Central memory CD4-positive, alpha-beta T cell (primary cell): Measurements from ENCODE around the gene CDK17.

Experiments used
- DNase-seq: peaks from one replicate; pipeline ENCODE4 v3.0.0; 2022

The CDK17 gene

GRCh38 chr12:96258104-96258961, 141.9 kb downstream of the CDK17 start:
- peak; percentile 37 for DNase-seq

GRCh38 chr12:96257550-96258103, 142.6 kb downstream of the CDK17 start:
- no peak for DNase-seq

DNA sequence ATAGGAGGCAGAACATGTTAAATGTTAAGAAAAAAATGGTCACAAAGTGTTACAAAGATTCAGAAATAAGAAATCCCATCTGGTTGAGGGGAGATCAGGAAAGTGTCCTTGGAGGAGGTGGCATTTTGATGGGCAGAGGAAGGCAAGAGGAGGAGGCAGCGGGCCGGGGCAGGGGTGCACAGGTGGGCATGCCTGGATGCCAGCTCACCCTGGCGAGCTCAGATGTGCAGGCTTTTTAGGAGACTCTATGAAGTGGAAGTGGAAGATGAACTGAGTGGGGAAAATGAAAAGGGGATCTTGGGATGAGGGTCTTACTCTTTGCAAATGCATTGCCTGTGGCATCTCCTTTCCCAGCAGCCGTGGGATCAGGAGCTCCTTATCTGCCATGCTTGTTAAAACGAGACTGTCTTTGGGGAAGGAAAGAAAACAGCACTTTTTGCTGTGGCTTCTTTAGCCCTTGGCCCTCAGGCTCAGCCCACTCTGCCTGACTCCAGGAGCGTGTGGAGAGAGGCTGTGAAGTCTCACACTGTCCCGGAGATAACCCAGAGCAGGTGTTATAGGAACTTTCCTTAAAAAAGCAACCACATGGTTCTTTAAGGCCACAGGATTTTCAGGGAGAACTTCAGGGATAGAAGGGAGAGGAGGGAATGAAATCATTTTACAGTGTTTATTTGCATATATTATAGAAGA, 143.4 kb downstream of the CDK17 start:
- no peak for DNase-seq

DNA sequence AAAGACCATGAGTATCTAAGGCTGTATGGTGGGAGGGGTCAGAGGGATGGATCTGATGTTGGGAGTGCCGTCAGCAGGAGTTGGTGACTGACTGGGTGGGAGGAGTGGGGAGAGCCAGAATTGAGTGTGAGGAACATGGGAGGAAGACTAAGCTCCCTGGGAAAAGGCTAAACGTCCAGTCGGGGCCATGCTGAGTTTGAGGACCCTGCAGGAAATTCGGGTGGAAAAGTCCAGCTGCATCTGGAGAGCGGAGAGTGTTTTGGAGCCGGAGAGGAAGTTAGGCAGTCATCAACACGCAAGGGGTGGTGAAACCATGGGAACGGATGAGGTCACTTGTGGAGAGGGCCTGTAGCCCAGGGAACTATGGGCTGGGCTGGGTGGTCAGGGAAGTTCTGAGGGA, 145.2 kb downstream of the CDK17 start:
- no peak for DNase-seq

DNA sequence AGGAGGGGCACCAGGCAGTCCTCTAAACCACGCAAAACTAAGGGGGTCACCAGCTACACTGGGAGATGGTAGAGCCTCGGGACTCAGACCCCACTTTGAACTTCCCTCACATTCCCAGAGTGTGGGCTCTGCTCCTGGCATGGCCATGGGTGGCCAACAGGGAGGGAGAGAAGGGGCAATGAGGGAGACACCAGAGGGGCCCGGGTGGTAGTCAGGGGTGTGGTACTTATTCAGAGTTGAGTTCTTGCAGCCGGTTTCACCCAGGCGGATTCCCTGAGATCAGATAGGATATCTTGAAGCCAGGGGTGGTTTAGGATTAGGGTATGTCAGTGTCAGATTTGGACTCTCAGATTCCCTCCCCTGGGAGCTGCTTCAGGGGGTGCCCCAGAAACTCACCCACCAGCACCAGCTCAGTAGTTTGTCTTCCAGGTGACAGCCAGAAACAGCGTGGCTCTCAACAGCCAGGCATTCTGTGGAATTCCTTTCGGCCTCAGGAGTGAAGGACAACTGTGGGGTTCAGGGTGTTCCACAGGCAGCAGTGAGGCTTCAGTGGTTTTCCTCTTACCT, 150.0 kb downstream of the CDK17 start:
- DNase-seq = no peak

DNA sequence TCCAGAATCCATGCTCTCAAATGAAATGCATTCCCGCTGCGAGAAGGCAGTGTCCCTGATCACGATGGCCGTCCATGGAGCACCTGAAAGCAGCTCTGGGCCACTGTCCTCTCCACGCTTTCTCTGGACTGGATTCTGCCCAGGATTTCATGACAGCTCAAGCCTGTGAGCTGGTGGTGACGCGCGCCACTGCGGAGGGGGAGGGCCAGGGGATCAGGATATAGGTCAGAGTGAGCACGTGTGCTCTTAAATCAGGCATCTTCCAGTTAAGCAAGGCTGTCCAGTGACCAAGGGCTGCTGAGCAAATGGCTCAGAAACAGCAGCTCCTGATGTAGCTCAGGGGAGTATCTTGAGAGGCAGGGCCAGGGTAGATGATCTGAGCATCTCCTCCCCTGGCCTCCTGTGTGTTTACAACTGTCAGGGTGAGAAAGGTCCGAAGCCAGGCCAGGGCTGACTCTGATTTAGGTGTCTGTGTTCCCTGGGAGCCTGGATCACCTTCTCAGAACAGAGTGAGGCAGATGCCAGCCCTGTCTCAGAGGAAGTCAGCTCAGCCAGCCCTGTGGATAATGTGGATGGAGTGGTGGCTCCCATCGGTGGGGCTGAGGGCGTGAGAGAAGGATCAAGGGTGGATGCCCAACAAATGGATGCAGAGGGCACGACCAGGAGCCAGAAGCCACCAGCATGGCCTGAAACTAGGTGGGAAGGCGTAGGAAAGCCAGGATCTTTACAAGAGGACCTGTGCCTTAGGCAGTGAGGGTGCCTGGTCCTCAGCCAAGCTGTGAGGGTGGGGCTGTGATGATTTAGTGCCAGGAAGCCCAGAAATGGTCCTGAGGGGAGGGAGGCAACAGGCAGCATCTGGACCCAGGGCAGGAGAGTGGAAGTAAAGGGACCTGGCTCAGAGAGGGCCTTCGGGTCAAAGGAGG, 150.8 kb downstream of the CDK17 start:
- DNase-seq = no peak

DNA sequence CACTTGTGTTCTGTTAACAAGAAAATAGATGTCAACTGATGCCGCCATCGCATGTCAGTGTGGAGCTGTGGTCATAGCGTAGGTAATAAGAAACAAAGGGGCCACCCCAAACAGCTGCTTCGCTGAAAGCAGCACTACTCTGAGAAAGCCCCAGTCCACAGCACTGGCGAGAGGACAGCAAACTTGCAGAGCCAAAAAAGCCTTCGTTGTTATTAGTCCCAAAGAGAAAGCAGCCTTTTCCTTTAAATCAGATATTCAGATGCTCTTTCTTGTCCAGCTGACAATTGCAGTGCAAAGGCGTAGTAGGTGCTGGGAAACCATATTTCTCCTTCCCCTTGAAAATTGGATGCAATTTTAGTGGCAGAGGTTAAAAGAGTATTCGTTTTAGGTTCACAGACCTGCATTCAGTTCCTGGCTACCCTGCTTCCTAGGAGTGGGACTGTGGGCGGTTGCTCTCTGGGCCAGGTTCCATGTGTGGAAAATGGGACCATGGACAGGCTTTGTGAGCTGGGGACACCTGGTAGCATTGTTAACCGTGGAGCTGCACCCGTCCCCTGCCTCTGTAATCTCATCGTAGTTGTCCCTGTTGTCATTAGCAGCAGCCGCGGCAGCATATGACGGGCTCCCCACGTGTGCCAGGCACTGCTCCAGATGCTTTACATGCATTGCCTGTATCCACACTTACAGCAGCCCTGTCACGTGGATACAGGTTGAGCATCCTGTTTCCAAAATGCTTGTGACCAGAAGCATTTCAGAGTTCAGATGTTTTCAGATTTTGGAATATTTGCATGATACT, 151.9 kb downstream of the CDK17 start:
- DNase-seq = no peak

- DNase-seq = no peak
These were observed 152.7 kb downstream of the CDK17 start for GRCh38 chr12:96247563-96247962.

DNA sequence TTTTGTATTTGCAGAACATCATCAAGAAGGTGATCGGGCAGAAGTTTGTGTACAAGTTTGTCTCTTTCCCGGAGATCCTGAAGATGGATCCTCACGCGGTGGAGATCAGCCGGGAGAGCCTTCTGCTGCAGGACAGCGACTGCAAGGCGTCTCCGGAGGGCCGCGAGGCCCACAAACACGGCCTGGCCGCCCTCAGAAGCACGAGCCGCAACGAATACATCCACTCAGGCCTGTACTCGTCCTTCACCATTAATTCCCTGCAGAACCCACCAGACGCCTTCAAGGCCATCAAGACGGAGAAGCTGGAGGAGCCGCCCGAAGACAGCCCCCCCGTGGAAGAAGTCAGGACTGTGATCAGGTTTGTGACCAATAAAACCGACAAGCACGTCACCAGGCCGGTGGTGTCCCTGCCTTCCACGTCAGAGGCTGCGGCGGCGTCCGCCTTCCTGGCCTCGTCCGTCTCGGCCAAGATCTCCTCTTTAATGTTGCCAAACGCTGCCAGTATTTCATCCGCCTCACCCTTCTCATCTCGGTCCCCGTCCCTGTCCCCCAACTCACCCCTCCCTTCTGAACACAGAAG, 153.2 kb downstream of the CDK17 start:
- DNase-seq = no peak

- no peak for DNase-seq
These were observed 155.4 kb downstream of the CDK17 start for GRCh38 chr12:96244826-96245225.

DNA sequence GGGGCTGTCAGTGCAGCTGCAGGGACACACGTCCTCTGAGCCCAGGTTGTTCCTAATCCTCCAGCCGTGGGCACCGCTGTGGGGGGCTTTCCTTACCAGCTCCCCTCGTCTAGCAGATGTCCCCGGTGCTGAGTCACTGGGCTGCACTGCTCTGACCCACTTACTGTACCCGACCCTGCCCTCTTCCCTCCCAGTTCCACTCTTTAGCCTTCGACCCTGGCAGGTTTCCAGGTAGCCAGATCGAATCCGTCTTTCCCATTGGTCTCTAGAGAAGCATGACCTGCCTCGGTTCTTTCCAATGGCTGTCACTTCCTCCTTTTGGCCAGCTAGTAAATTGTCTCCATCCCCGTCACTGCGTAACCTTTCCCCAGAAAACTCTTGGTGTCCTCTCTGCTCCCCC, 157.6 kb downstream of the CDK17 start:
- no peak for DNase-seq

DNA sequence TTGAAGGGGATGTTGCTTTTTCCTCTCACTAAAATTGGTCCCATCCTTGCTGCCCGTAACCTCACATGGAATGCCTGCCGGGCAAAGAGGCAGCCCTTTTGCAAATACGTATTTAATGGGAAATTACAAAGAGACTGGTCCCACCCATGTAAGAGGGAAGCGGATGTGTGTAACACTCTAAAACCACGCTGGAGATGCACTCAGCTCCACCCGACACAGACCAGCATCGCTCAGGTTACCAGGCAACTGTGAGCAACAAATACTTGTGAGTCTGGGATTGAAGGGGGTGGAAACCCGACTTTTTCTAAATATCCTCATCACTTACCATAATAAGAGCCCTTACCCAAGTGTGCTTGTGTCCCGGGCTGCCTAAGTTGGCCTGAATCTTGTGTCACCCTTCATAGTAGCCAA, 158.4 kb downstream of the CDK17 start:
- peak; percentile 95 for DNase-seq

DNA sequence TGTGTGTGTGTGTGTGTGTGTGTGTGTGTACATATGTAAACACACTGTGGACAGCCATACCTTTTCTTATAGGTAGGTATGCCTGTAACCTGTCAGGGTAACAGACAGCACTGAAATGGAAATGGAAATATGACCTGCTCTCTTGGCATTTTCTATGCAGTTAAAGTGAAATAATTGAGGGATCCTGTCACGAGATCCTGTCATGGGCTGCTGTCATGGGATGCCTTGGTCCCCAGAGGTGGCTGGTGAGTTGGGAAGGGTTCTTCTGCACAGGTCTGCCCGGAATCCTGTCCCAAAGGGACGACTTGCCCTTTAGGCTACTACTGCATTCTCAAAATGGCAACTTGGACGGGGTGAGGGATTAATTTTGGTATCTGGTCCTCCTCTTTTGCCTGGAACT, 158.8 kb downstream of the CDK17 start:
- peak; percentile 19 for DNase-seq

- DNase-seq = no peak
These were observed 159.6 kb downstream of the CDK17 start for GRCh38 chr12:96240656-96241055.

DNA sequence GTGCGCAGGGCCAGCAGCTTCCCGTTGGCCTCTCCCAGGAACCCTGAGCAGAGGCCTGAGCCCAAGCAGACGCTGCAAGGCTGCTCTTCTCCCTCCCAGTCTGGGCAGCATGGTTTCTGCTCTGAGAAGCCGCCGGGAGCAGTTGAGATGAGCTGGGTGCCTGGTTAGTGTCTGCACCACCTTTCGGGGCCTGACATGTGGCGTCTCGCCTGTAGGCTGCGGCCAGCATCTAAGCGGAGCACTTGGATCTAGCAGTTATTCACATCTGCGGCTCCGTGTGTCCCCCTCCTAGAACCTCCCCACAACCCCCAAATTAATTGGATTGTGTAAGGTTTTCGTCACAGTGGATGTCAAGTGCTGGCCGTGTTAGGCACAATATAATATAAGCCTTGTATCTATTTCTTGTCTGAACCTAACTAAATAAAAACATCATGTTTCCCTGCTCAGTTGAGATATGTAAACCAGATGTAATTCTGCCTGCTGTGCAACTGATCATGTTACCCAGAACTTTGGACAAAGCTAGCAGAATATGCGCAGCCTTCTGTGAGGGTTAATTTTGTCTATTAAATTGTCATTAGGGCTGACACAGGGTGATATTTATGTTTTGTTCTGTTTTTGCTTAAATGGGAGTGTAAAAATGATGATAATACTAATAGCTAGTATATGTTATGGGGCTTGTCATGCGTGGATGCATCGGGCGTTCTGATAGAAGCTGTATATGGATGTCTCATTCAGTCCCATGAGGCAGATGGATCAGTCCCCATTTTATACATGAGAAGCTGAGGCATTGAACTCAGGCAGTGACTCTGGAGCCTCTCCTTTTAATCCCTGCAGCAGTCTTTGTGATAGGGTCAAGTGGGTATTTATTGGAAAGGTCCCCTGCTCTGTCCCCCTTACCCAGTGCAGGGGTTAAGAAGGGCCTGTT, 160.3 kb downstream of the CDK17 start:
- DNase-seq = no peak

- no peak for DNase-seq
These were observed 161.7 kb downstream of the CDK17 start for GRCh38 chr12:96238336-96239047.

DNA sequence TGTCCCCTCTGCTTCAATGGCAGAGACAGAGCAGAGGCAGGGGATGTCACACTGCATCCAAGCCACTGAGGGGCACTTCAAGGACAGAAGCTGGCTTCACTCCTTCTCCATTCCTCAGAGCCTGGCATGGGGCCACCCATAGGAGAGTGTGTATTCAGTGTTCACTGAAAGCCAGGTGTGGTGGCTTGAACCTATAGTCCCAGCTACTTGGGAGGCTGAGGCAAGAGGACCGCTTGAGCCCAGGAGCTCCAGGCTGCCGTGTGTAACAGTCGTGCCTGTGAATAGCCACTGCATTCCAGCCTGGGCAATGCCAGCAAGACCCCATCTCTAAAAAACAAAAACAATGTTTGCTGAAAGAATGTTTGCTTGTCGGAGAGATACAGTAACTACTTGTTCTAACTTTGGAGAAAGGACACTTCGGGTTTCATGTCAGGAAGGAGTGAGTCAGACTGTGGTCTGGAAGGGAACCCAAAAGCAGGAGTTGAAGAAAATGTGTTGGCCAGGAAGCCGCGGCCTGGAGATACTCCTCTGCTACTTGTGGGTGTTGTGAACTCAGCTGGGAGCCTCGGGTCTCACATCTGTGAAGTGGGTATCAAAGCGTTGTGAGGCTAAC, 162.7 kb downstream of the CDK17 start:
- DNase-seq = peak; percentile 65

GRCh38 chr12:96237035-96237434, 163.2 kb downstream of the CDK17 start:
- no peak for DNase-seq
